Measurements from ENCODE around the gene PLIN1.

The PLIN1 gene

GRCh38 chr15:89641053-89641452, 38.1 kb downstream of the PLIN1 start:
- 87 to 97% methylated on average over 4 of the region's 5 CpGs for WGBS, 2 experiments (ENCODE audit: insufficient coverage in 2 of 2)
- Histone ChIP-seq H3K27ac (ENCODE audit: low read depth, low read length, severe bottlenecking) (no peak overlapping the region), H3K36me3 (ENCODE audit: control insufficient read depth, insufficient read depth, low read length) (peaks cover 47% of the 10 kb centered on the region), H3K4me3 (ENCODE audit: extremely low read depth, insufficient read depth, low read length, poor library complexity, severe bottlenecking) (no peak overlapping the region), H3K9me3 (ENCODE audit: control insufficient read depth, low read length) (no peaks in the 10 kb centered on the region), H3K4me1 (ENCODE audit: control insufficient read depth, insufficient read depth, low read length, poor library complexity, severe bottlenecking) (no peaks in the 10 kb centered on the region)

DNA sequence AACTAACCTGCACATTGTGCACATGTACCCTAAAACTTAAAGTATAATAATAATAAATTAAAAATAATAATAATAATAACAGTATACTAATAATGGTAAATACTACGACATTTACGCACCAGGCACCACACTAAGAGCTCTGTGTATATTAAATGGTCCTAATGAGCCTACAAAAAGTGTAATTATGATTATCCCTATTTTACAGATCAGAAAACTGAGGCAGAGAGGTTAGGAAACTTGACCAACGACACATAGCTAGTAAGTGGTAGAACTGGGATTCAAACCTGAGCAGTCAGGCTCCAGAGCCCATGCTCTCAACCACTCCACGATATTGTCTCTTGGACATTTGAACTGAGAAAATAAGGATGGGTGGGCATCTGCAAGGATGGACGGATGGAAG, 38.9 kb downstream of the PLIN1 start:
- Histone ChIP-seq H3K4me1 (ENCODE audit: control insufficient read depth, insufficient read depth, low read length, poor library complexity, severe bottlenecking) (no peaks in the 10 kb centered on the region), H3K4me3 (ENCODE audit: extremely low read depth, insufficient read depth, low read length, poor library complexity, severe bottlenecking) (no peak overlapping the region), H3K9me3 (ENCODE audit: control insufficient read depth, low read length) (no peaks in the 10 kb centered on the region), H3K36me3 (ENCODE audit: control insufficient read depth, insufficient read depth, low read length) (peaks cover 41% of the 10 kb centered on the region), H3K27ac (ENCODE audit: low read depth, low read length, severe bottlenecking) (no peak overlapping the region)
- WGBS, 2 experiments (ENCODE audit: insufficient coverage in 2 of 2), result 95 to 100% methylated on average over 3 of the region's 5 CpGs

DNA sequence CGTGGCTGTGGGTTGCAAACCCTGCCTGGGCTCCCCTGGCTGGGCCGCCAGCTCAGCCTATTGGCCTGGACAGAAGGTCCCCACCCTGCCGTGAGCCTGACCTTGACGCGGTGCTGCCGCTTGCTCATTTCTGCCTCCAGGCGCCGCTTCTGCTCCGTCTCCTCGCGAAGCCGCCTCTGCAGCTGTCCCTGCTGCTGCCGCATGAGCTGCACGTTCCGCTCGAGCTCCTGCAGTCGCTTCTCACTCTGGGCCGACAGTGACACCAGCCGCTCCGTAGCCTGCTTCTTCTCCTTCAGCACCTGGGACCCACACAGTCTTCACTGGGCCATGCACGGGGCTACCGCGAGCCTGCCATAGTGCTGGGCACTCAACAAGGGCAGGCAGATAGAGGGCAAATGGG, 45.6 kb downstream of the PLIN1 start:
- peaks cover 8% of the 10 kb centered on the region for H3K9me3 ChIP-seq (ENCODE audit: control insufficient read depth, low read length)
- H3K4me3 ChIP-seq (ENCODE audit: extremely low read depth, insufficient read depth, low read length, poor library complexity, severe bottlenecking), result no peak overlapping the region
- 90 to 91% methylated on average over 14 to 20 of the region's 23 CpGs for WGBS, 2 experiments (ENCODE audit: insufficient coverage in 2 of 2)
- peaks cover 53% of the 10 kb centered on the region for H3K36me3 ChIP-seq (ENCODE audit: control insufficient read depth, insufficient read depth, low read length)
- H3K4me1 ChIP-seq (ENCODE audit: control insufficient read depth, insufficient read depth, low read length, poor library complexity, severe bottlenecking), result no peaks in the 10 kb centered on the region
- H3K27ac ChIP-seq (ENCODE audit: low read depth, low read length, severe bottlenecking), result no peak overlapping the region

DNA sequence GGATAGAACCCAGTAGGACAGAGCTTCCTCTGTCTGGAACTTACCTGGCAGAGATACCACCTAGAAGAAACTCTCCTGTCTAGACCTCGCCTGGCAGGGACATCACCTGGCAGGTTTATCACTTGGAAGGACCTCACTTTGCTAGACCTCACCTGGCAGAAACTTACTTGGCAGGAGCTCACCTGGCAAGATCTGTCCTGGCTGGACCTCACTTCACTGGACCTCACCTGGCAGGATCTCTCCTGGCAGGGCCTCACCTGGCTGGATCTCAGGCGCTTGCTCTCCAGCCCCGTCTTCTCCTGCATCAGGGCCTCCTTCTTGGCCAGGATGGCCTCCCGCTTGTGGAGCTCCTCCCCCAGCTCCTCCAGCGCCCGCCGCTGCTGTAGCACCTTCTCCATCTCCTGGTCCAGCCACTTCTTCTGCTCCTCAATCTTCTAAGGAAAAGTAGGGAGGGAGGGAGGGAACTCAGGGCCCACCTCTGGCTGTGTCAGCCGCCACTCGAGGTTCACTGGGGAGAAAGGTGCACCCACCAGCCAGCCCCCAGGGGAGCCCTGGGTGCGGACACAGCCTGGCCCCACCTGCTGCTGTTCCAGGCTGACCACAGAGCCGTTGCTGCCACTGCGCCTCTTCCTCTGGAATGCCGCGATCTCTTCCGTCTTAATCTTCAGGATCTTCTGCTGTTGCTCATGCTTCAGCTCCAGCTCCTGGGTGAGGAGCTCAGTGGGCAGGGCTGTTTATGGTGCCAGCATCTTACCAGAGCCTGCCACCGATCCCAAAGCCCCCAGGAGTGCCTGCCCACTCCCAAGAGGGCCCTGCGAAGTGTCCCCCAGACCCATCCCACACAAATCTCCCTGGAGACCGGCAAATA, 46.4 kb downstream of the PLIN1 start:
- peaks cover 61% of the 10 kb centered on the region for H3K36me3 ChIP-seq (ENCODE audit: control insufficient read depth, insufficient read depth, low read length)
- peaks cover 8% of the 10 kb centered on the region for H3K9me3 ChIP-seq (ENCODE audit: control insufficient read depth, low read length)
- 95 to 96% methylated on average over 14 of the region's 18 CpGs for WGBS, 2 experiments (ENCODE audit: insufficient coverage in 2 of 2)
- H3K27ac ChIP-seq (ENCODE audit: low read depth, low read length, severe bottlenecking), result no peak overlapping the region
- no peaks in the 10 kb centered on the region for H3K4me1 ChIP-seq (ENCODE audit: control insufficient read depth, insufficient read depth, low read length, poor library complexity, severe bottlenecking)
- no peak overlapping the region for H3K4me3 ChIP-seq (ENCODE audit: extremely low read depth, insufficient read depth, low read length, poor library complexity, severe bottlenecking)

- Histone ChIP-seq H3K27ac (ENCODE audit: low read depth, low read length, severe bottlenecking) (no peak overlapping the region), H3K9me3 (ENCODE audit: control insufficient read depth, low read length) (peaks cover 8% of the 10 kb centered on the region), H3K36me3 (ENCODE audit: control insufficient read depth, insufficient read depth, low read length) (peaks cover 70% of the 10 kb centered on the region), H3K4me3 (ENCODE audit: extremely low read depth, insufficient read depth, low read length, poor library complexity, severe bottlenecking) (no peak overlapping the region), H3K4me1 (ENCODE audit: control insufficient read depth, insufficient read depth, low read length, poor library complexity, severe bottlenecking) (no peaks in the 10 kb centered on the region)
- WGBS, 2 experiments (ENCODE audit: insufficient coverage in 2 of 2), result 87 to 95% methylated on average over 7 to 10 of the region's 10 CpGs
These were observed 47.3 kb downstream of the PLIN1 start for GRCh38 chr15:89631902-89632264.

DNA sequence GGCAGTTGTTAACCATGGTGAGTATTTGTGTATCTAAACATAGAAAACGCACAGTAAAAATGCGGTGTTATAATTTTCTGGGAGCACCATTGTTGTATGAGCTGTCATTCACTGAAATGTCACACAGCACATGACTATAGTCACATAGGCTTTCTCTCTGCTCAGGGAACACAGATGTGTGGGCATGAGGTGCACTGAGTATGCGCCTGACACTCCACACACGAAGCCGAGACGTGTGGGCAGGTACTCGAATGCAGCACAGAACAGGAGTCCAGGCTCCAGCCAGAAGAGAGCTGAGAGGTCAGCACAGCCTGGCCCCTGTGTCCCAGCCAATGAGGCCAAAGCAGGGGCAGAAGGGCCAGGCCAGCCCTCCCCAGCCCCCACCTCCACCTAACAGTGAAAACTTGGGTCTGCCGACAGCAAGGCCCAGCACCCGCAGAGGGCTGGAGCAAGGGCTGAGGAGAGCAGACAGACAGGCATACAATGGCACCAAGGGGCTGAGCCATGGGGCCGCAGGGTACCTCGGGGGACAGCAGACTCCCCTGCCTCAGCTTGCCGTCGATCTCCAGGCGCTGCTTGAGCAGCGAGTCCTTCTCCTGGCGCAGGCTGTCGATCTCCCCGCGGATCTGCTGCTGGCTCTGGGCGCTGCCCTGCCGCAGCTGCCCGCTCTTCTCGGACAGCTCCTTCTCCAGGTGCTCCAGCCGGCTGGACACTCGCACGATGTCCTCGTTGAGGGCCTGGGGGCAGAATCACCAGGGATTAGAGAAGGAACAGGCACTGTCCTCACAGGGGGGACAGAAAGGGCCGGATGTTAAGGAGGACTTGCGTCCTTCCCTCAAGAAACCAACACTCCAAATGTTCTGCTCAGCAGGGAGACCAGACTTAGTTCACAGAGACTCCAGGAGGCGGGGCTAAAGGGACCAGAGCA, 47.9 kb downstream of the PLIN1 start:
- Histone ChIP-seq H3K9me3 (ENCODE audit: control insufficient read depth, low read length) (peaks cover 8% of the 10 kb centered on the region), H3K4me3 (ENCODE audit: extremely low read depth, insufficient read depth, low read length, poor library complexity, severe bottlenecking) (no peak overlapping the region), H3K4me1 (ENCODE audit: control insufficient read depth, insufficient read depth, low read length, poor library complexity, severe bottlenecking) (no peaks in the 10 kb centered on the region), H3K36me3 (ENCODE audit: control insufficient read depth, insufficient read depth, low read length) (peaks cover 76% of the 10 kb centered on the region), H3K27ac (ENCODE audit: low read depth, low read length, severe bottlenecking) (no peak overlapping the region)
- 89 to 92% methylated on average over 26 to 28 of the region's 30 CpGs for WGBS, 2 experiments (ENCODE audit: insufficient coverage in 2 of 2)

- Histone ChIP-seq H3K4me1 (ENCODE audit: control insufficient read depth, insufficient read depth, low read length, poor library complexity, severe bottlenecking) (no peaks in the 10 kb centered on the region), H3K27ac (ENCODE audit: low read depth, low read length, severe bottlenecking) (no peak overlapping the region), H3K36me3 (ENCODE audit: control insufficient read depth, insufficient read depth, low read length) (peaks cover 86% of the 10 kb centered on the region), H3K4me3 (ENCODE audit: extremely low read depth, insufficient read depth, low read length, poor library complexity, severe bottlenecking) (no peak overlapping the region), H3K9me3 (ENCODE audit: control insufficient read depth, low read length) (peaks cover 8% of the 10 kb centered on the region)
- WGBS, 2 experiments (ENCODE audit: insufficient coverage in 2 of 2), result 95% methylated on average over 14 of the region's 14 CpGs
These were observed 48.9 kb downstream of the PLIN1 start for GRCh38 chr15:89630260-89630659.

GRCh38 chr15:89629829-89630228, 49.3 kb downstream of the PLIN1 start:
- no peaks in the 10 kb centered on the region for H3K4me1 ChIP-seq (ENCODE audit: control insufficient read depth, insufficient read depth, low read length, poor library complexity, severe bottlenecking)
- no peak overlapping the region for H3K4me3 ChIP-seq (ENCODE audit: extremely low read depth, insufficient read depth, low read length, poor library complexity, severe bottlenecking)
- peaks cover 8% of the 10 kb centered on the region for H3K9me3 ChIP-seq (ENCODE audit: control insufficient read depth, low read length)
- peaks cover 90% of the 10 kb centered on the region for H3K36me3 ChIP-seq (ENCODE audit: control insufficient read depth, insufficient read depth, low read length)
- H3K27ac ChIP-seq (ENCODE audit: low read depth, low read length, severe bottlenecking), result no peak overlapping the region
- 91 to 97% methylated on average over 4 of the region's 5 CpGs for WGBS, 2 experiments (ENCODE audit: insufficient coverage in 2 of 2)

- WGBS, 2 experiments (ENCODE audit: insufficient coverage in 2 of 2), result 92 to 97% methylated on average over 17 to 22 of the region's 30 CpGs
- H3K4me3 ChIP-seq (ENCODE audit: extremely low read depth, insufficient read depth, low read length, poor library complexity, severe bottlenecking), result no peak overlapping the region
- H3K36me3 ChIP-seq (ENCODE audit: control insufficient read depth, insufficient read depth, low read length), result peaks cover 97% of the 10 kb centered on the region
- H3K27ac ChIP-seq (ENCODE audit: low read depth, low read length, severe bottlenecking), result no peak overlapping the region
- no peaks in the 10 kb centered on the region for H3K4me1 ChIP-seq (ENCODE audit: control insufficient read depth, insufficient read depth, low read length, poor library complexity, severe bottlenecking)
- peaks cover 8% of the 10 kb centered on the region for H3K9me3 ChIP-seq (ENCODE audit: control insufficient read depth, low read length)
These were observed 50.1 kb downstream of the PLIN1 start for GRCh38 chr15:89628806-89629715.

DNA sequence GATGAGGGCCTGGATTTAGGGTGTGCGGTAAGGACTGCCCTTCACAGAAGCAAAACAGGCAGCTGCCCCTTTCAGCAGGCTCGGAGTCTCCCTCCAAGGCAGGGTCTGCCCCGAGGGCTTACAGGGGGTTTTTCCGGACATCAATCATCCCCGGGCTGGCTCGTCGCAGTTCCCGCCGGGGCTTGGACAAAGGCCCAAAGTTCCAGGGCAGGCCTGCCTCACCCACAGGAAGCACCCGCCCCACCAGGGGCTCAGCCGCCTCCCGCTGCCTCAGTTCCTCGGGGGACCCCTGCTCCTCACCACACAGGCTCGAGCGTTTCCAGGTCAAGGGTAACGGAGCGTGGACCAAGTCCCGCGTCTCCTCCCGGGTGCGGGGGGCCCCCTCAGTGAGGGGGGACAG, 50.9 kb downstream of the PLIN1 start:
- Histone ChIP-seq H3K36me3 (ENCODE audit: control insufficient read depth, insufficient read depth, low read length) (peaks cover 97% of the 10 kb centered on the region), H3K9me3 (ENCODE audit: control insufficient read depth, low read length) (peaks cover 2% of the 10 kb centered on the region), H3K4me1 (ENCODE audit: control insufficient read depth, insufficient read depth, low read length, poor library complexity, severe bottlenecking) (no peaks in the 10 kb centered on the region), H3K27ac (ENCODE audit: low read depth, low read length, severe bottlenecking) (peak overlapping the region; percentile 10), H3K4me3 (ENCODE audit: extremely low read depth, insufficient read depth, low read length, poor library complexity, severe bottlenecking) (no peak overlapping the region)
- WGBS, 2 experiments (ENCODE audit: insufficient coverage in 2 of 2), result 92 to 98% methylated on average over 11 to 20 of the region's 21 CpGs
